GM23338 (cell line): ENCODE measurements around the gene FGF21. TPM values are rescaled to one million over a fixed set of nuclear protein-coding genes. Genes with fewer than 3 reads are reported as not detected.

Source experiments
- ATAC-seq: fragments of 200-7000 bp; cut with Tn5 transposase; 3 replicates; pipeline ENCODE4 v1.9.1; 2020
- DNase-seq: peaks from one replicate; pipeline ENCODE4 v3.0.0-alpha.2; 2015; ENCODE audit warnings: low spot score
- H2AFZ ChIP-seq: fragments of 200-600 bp; sonication (generic); 2 replicates; pipeline ENCODE4 v1.8.0; 2016; ENCODE audit warnings: antibody characterized with exemption, mild to moderate bottlenecking, moderate library complexity
- H3F3A ChIP-seq: fragments of 200-600 bp; sonication (generic); replicated peaks from 2 replicates; pipeline ENCODE4 v1.8.0; 2017; ENCODE audit warnings: antibody characterized with exemption, mixed run types, low read depth
- H3K27ac ChIP-seq: fragments of 200-600 bp; sonication (generic); 2 replicates; pipeline ENCODE4 v1.6.1; 2016; ENCODE audit warnings: low read depth
- H3K27me3 ChIP-seq: fragments of 200-600 bp; sonication (generic); 2 replicates; pipeline ENCODE4 v1.8.0; 2016; ENCODE audit warnings: mild to moderate bottlenecking, mixed run types, moderate library complexity; ENCODE audit not compliant: insufficient read depth
- H3K36me3 ChIP-seq: fragments of 200-600 bp; sonication (generic); 2 replicates; pipeline ENCODE4 v1.8.0; 2016; ENCODE audit warnings: mild to moderate bottlenecking; ENCODE audit not compliant: insufficient read depth
- H3K4me1 ChIP-seq: fragments of 200-600 bp; sonication (generic); 2 replicates; pipeline ENCODE4 v1.8.0; 2016; ENCODE audit warnings: mild to moderate bottlenecking, moderate library complexity; ENCODE audit not compliant: insufficient read depth
- H3K4me2 ChIP-seq: fragments of 200-600 bp; sonication (generic); 2 replicates; pipeline ENCODE4 v1.7.1; 2017; ENCODE audit warnings: mixed run types
- H3K4me3 ChIP-seq: fragments of 200-600 bp; sonication (generic); 2 replicates; pipeline ENCODE4 v1.6.1; 2016; ENCODE audit warnings: mixed run types
- H3K79me2 ChIP-seq: fragments of 200-600 bp; sonication (generic); replicated peaks from 2 replicates; pipeline ENCODE4 v1.8.0; 2017; ENCODE audit warnings: mild to moderate bottlenecking; ENCODE audit not compliant: insufficient read depth
- H3K9me2 ChIP-seq: fragments of 200-600 bp; sonication (generic); 2 replicates; pipeline ENCODE4 v1.8.0; 2017; ENCODE audit not compliant: insufficient read depth
- H4K20me1 ChIP-seq: fragments of 200-600 bp; sonication (generic); replicated peaks from 2 replicates; pipeline ENCODE4 v1.8.0; 2017; ENCODE audit warnings: mild to moderate bottlenecking; ENCODE audit not compliant: insufficient read depth
- H3K27ac Mint-ChIP-seq: 2 replicates; pipeline ENCODE4 v1.8.0; 2020; ENCODE audit warnings: inconsistent platforms, mild to moderate bottlenecking, moderate library complexity, mixed read lengths
- H3K27me3 Mint-ChIP-seq: 3 replicates; pipeline ENCODE4 v1.8.0; 2022; ENCODE audit warnings: low read depth, mild to moderate bottlenecking, moderate library complexity, mixed read lengths, inconsistent platforms; ENCODE audit not compliant: insufficient read depth, poor library complexity
- H3K36me3 Mint-ChIP-seq: 3 replicates; pipeline ENCODE4 v1.8.0; 2021; ENCODE audit warnings: low read depth, mild to moderate bottlenecking, inconsistent platforms, moderate library complexity, mixed read lengths
- H3K4me1 Mint-ChIP-seq: 3 replicates; pipeline ENCODE4 v1.8.0; 2020; ENCODE audit warnings: mild to moderate bottlenecking, inconsistent platforms, mixed read lengths
- H3K4me3 Mint-ChIP-seq: 3 replicates; pipeline ENCODE4 v1.8.0; 2021; ENCODE audit warnings: moderate library complexity, mild to moderate bottlenecking, inconsistent platforms, mixed read lengths
- H3K9me3 Mint-ChIP-seq: 3 replicates; pipeline ENCODE4 v1.8.0; 2020; ENCODE audit warnings: moderate library complexity, mild to moderate bottlenecking, inconsistent platforms, mixed read lengths
- CREB1 ChIP-seq: fragments of 250-450 bp; sonication (Bioruptor Pico); IDR thresholded peaks from 2 replicates; pipeline ENCODE4 v1.5.0; 2020; ENCODE audit warnings: low read depth, mild to moderate bottlenecking, moderate library complexity
- CTCF ChIP-seq, 2 experiments: fragments of 200-600 bp in 1 of 2; sonication (generic) in 1 of 2; conservative IDR thresholded peaks; 2 replicates each; pipeline versions ENCODE4 v1.5.1 to v1.6.1; 2016 to 2017; ENCODE audit warnings: antibody characterized with exemption in 2 of 2, low read depth in 2 of 2, mild to moderate bottlenecking in 2 of 2, moderate library complexity in 1 of 2
- EZH2 ChIP-seq: fragments of 200-600 bp; sonication (generic); IDR thresholded peaks from one replicate; pipeline ENCODE4 v1.8.0; 2017; ENCODE audit warnings: antibody characterized with exemption, mild to moderate bottlenecking, low read depth; ENCODE audit not compliant: unreplicated experiment
- NANOG ChIP-seq: IDR thresholded peaks from 2 replicates; pipeline ENCODE4 v1.6.1; 2016; ENCODE audit warnings: antibody characterized with exemption, borderline replicate concordance
- ZNF331 ChIP-seq: fragments of 250-450 bp; sonication (Bioruptor Pico); IDR thresholded peaks from 2 replicates; pipeline ENCODE4 v1.5.0; 2020; ENCODE audit warnings: low read depth, mild to moderate bottlenecking, moderate library complexity
- ZNF462 ChIP-seq: fragments of 250-450 bp; sonication (Bioruptor Pico); IDR thresholded peaks from 2 replicates; pipeline ENCODE4 v1.5.0; 2020; ENCODE audit warnings: mild to moderate bottlenecking, moderate library complexity
- polyA plus RNA-seq: library from polyadenylated mRNA; unstranded; fragments of >200 nt; fragmentation: Nextera tagmentation; extraction: Ambion mirVana; gene quantifications from 2 replicates; pipeline ENCODE4 v1.2.1, GENCODE V29; 2016
- total RNA-seq: library from RNA; depleted of rRNA; stranded (reverse); fragments of >200 nt; shearing (Covaris generic); gene quantifications from 2 replicates; pipeline ENCODE4 v1.2.3, GENCODE V29; 2014

Gene FGF21
- total and polyA plus RNA-seq, 2 experiments from 2014 or later = 0.78 to 1.3 TPM

- TF ChIP-seq CREB1 (no peak), NANOG (no peak), EZH2 (no peak), ZNF462 (no peak), CTCF (conservative IDR thresholded peaks at IDR 0.05; ENCODE audit: low read depth in 2 of 2) (no peak)
Observed at GRCh38 chr19:48793271-48793670, 37.9 kb downstream of the FGF21 start (continued).

GRCh38 chr19:48794291-48794690 lies 39.0 kb downstream of the FGF21 start:
- no peaks in the 10 kb centered on the region; the same call in 2 of the 3 replicates for H3K36me3 Mint-ChIP-seq
- Histone ChIP-seq H3K27ac (no peak overlapping the region), H2AFZ (no peak overlapping the region), H4K20me1 (no peaks in the 10 kb centered on the region), H3K79me2 (no peaks in the 10 kb centered on the region), H3K9me2 (no peaks in the 10 kb centered on the region), H3K4me3 (no peak overlapping the region), H3K4me2 (peak overlapping the region; percentile 71; the same call in 1 of the 2 replicates), H3K36me3 (no peaks in the 10 kb centered on the region), H3K27me3 (no peaks in the 10 kb centered on the region), H3F3A (peaks cover 5% of the 10 kb centered on the region; the same call in 1 of the 2 replicates), H3K4me1 (peaks cover 7% of the 10 kb centered on the region)
- peaks cover 12% of the 10 kb centered on the region for H3K27me3 Mint-ChIP-seq
- H3K4me1 Mint-ChIP-seq = peaks cover 20% of the 10 kb centered on the region; the same call in 2 of the 3 replicates
- H3K27ac Mint-ChIP-seq = no peak overlapping the region
- ATAC-seq (no peak), DNase-seq (no peak)
- peak overlapping the region; percentile 95 for H3K4me3 Mint-ChIP-seq
- H3K9me3 Mint-ChIP-seq = no peaks in the 10 kb centered on the region
- TF ChIP-seq ZNF331 (CRISPR knock-in tag) = no peak
- no peak for TF ChIP-seq CREB1
- TF ChIP-seq ZNF462 = no peak
